Neural progenitor cell (in vitro differentiated cells): Measurements from ENCODE around the gene DOCK3.

Experiments
- EZH2 ChIP-seq: fragments of 200-600 bp; sonication (generic); IDR thresholded peaks from 2 replicates; pipeline ENCODE4 v1.6.1; 2017; ENCODE audit warnings: antibody characterized with exemption, mild to moderate bottlenecking, moderate library complexity
- EZH2phosphoT487 ChIP-seq: fragments of 200-600 bp; sonication (generic); IDR thresholded peaks from 2 replicates; pipeline ENCODE4 v1.6.1; 2017; ENCODE audit warnings: antibody characterized with exemption
- TF ChIP-seq, protein P1 (sequence below): fragments of 200-600 bp; sonication (generic); IDR thresholded peaks from 2 replicates; pipeline ENCODE4 v1.5.1; 2017; ENCODE audit warnings: antibody characterized with exemption, mild to moderate bottlenecking

DNA sequence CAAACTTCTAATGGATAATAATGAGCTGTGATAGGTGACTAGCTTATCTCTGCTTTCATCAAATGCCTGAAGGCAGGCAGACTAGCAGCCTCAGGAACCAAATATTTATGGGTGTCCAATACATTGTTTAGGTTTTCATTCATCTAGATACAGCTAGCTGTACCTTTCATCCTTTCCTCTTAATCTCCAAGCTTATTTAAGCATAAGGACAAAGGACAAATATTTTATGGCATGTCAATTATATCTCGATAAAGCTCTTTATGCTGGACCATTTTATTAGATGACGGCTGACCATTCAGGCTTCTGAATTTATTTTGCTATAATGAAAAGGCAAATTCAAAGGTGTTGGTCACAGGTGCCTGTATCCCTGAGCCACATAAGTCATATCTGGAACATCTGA, 733.3 kb downstream of the DOCK3 start:
- TF ChIP-seq EZH2phosphoT487 (no peak), EZH2 (no peak)
- TF ChIP-seq, protein P1, sequence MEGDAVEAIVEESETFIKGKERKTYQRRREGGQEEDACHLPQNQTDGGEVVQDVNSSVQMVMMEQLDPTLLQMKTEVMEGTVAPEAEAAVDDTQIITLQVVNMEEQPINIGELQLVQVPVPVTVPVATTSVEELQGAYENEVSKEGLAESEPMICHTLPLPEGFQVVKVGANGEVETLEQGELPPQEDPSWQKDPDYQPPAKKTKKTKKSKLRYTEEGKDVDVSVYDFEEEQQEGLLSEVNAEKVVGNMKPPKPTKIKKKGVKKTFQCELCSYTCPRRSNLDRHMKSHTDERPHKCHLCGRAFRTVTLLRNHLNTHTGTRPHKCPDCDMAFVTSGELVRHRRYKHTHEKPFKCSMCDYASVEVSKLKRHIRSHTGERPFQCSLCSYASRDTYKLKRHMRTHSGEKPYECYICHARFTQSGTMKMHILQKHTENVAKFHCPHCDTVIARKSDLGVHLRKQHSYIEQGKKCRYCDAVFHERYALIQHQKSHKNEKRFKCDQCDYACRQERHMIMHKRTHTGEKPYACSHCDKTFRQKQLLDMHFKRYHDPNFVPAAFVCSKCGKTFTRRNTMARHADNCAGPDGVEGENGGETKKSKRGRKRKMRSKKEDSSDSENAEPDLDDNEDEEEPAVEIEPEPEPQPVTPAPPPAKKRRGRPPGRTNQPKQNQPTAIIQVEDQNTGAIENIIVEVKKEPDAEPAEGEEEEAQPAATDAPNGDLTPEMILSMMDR: no peak
